ENCODE data around the gene CLCF1. TPM values are rescaled to one million over a fixed set of nuclear protein-coding genes. Genes with fewer than 3 reads are reported as not detected.

Gene CLCF1
- total and polyA plus RNA-seq, 2 of the 13 experiments (the other 11 are each of a cell fraction or from before 2014, with no cell fraction given), result 0.49 to 0.78 TPM

- TSS peak; percentile 92 for BruUV-seq (replicated peaks)
- peak; percentile 86 for ATAC-seq
- Histone ChIP-seq H3K9ac (ENCODE audit: insufficient read depth, low read depth, low read length) (peak within 1 kb of the TSS; percentile 80), H3K9me3 (ENCODE audit: low read length) (no peaks in the 10 kb centered on the region), H2AFZ (ENCODE audit: low read length) (no peak within 1 kb of the TSS), H4K20me1 (ENCODE audit: insufficient read depth, low read length) (no peaks in the 10 kb centered on the region), H3K4me2 (ENCODE audit: low read depth, low read length) (peak within 1 kb of the TSS; percentile 97), H3K27me3 (ENCODE audit: control insufficient read depth in 1 of 2, insufficient read depth in 2 of 2, low read length in 2 of 2) (peaks cover 1 to 9% of the 10 kb centered on the region in 2 experiments; a peak in 3 of 5 replicates), H3K79me2 (ENCODE audit: insufficient read depth, low read length) (peaks cover 10% of the 10 kb centered on the region), H3K36me3 (replicated peaks in 1 of 2; ENCODE audit: control insufficient read depth in 1 of 2, insufficient read depth in 2 of 2, low read length in 2 of 2) (peaks cover 5 to 6% of the 10 kb centered on the region in 2 experiments; a peak in 2 of 5 replicates), H3K4me1 (ENCODE audit: insufficient read depth, low read length) (peaks cover 43% of the 10 kb centered on the region), H3K27ac (ENCODE audit: extremely low read length, insufficient read depth, low read length) (peak within 1 kb of the TSS; percentile 82), H3K4me3 (replicated peaks in 1 of 3; ENCODE audit: insufficient read depth in 1 of 3, low read depth in 2 of 3, low read length in 3 of 3) (peak within 1 kb of the TSS; percentile 74 to 85 (median 78))
- in situ Hi-C loops (cut with HindIII; ENCODE audit: extremely low pct_ligation_motif_present, low pct_unique_long_range_greater_than_20kb), result no loop called here
- POLR2A ChIA-PET, result interaction anchor here (0.6 to 3.8 kb wide), 18 partner anchors 9 to 550 kb away, joined by 3 to 81 read pairs (median 4); partner anchors contain the start of genes AIP, ANKRD13D, CDK2AP2 and CLCF1
- no peak for FAIRE-seq
- intact Hi-C loops (cut with micrococcal nuclease; ENCODE audit: unreplicated experiment), result no loop called here
- WGBS (ENCODE audit: low lambda C conversion rate), result 0% methylated on average over 19 of the region's 75 CpGs
- DNase-seq (ENCODE audit: low spot score), result peak; percentile 90
- CTCF ChIA-PET (ENCODE audit: low intra/inter-chr PET ratio, low total read pairs), result interaction anchor here (2.4 kb wide), 1 partner anchor 114 kb away, joined by 18 read pairs; the partner anchor contains the start of gene PITPNM1
- TF ChIP-seq ZNF136 (CRISPR knock-in tag; IDR thresholded peaks at IDR 0.05; ENCODE audit: low read depth) (no peak), SOX5 (CRISPR knock-in tag; IDR thresholded peaks at IDR 0.05; ENCODE audit: borderline replicate concordance) (peak; percentile 67; the same call in 1 of the 2 replicates), ASH2L (IDR thresholded peaks at IDR 0.05; ENCODE audit: insufficient read length, low read depth, low read length) (peak; percentile 66), FIP1L1 (IDR thresholded peaks at IDR 0.05; ENCODE audit: borderline replicate concordance, insufficient read depth, low read depth, low read length) (no peak), TSC22D2 (CRISPR knock-in tag; IDR thresholded peaks at IDR 0.05; ENCODE audit: borderline replicate concordance) (peak; percentile 59; the same call in 1 of the 2 replicates), MYPOP (CRISPR knock-in tag; IDR thresholded peaks at IDR 0.05) (peak; percentile 93), ZIK1 (CRISPR knock-in tag; IDR thresholded peaks at IDR 0.05; ENCODE audit: borderline replicate concordance, low read depth) (peak; percentile 79), XBP1 (CRISPR knock-in tag; IDR thresholded peaks at IDR 0.05) (no peak), ZNF652 (CRISPR knock-in tag; IDR thresholded peaks at IDR 0.05; ENCODE audit: borderline replicate concordance, low read depth) (no peak), PRDM10 (CRISPR knock-in tag; IDR thresholded peaks at IDR 0.05; ENCODE audit: low read depth) (no peak), ZBTB25 (CRISPR knock-in tag; IDR thresholded peaks at IDR 0.05) (no peak; the same call in 1 of the 2 replicates), ZFP82 (CRISPR knock-in tag; IDR thresholded peaks at IDR 0.05; ENCODE audit: borderline replicate concordance) (peak; percentile 88; the same call in 1 of the 2 replicates), DNMT1 (CRISPR knock-in tag; IDR thresholded peaks at IDR 0.05) (no peak), RBM39 (IDR thresholded peaks at IDR 0.05; ENCODE audit: low read depth, low read length, poor library complexity, severe bottlenecking) (no peak), ZMAT5 (CRISPR knock-in tag; IDR thresholded peaks at IDR 0.05; ENCODE audit: borderline replicate concordance, low read depth) (no peak)
These were observed 18.1 kb upstream of the CLCF1 start, which contains the start of gene RAD9A for GRCh38 chr11:67391304-67392182. RAD9A (plus strand) TSS chr11:67391986; CDS start chr11:67392045, 59 bp downstream.

Data from HepG2 (cell line).